GM21528 (cell line): ENCODE results near the gene SSNA1.
A peak's percentile ranks its signal among the peaks of the same experiment; 100 is the strongest.

ENCODE experiments used
- ATAC-seq: cut with Tn5 transposase; IDR thresholded peaks from one replicate; pipeline ENCODE4 v1.9.1; 2021; ENCODE audit warnings: mild to moderate bottlenecking, moderate library complexity; ENCODE audit not compliant: unreplicated experiment, low FRiP score

The SSNA1 gene

GRCh38 chr9:137195525-137196220 is 7.2 kb downstream of the SSNA1 start:
- ATAC-seq, result no peak

GRCh38 chr9:137198051-137198901 is 9.8 kb downstream of the SSNA1 start:
- no peak for ATAC-seq

GRCh38 chr9:137198902-137199283 is 10.4 kb downstream of the SSNA1 start:
- ATAC-seq, result no peak

GRCh38 chr9:137199411-137200121 is 11.1 kb downstream of the SSNA1 start:
- no peak for ATAC-seq

GRCh38 chr9:137200311-137201204 is 12.1 kb downstream of the SSNA1 start, which contains the start of gene TPRN:
Gene TPRN, minus strand, starts transcription at chr9:137200741. Its CDS starts 30 bp downstream, at chr9:137200711.
- ATAC-seq, result peak; percentile 77

- no peak for ATAC-seq
Observed at GRCh38 chr9:137201205-137201868, 12.9 kb downstream of the SSNA1 start.

GRCh38 chr9:137202966-137203365 is 14.5 kb downstream of the SSNA1 start:
- ATAC-seq, result no peak

GRCh38 chr9:137204731-137205125 is 16.3 kb downstream of the SSNA1 start:
- no peak for ATAC-seq

- peak; percentile 49 for ATAC-seq
Observed at GRCh38 chr9:137205126-137206069, 16.9 kb downstream of the SSNA1 start, which contains the start of the genes NDOR1 and TMEM203. Gene NDOR1, plus strand, starts transcription at chr9:137205700. Its CDS starts 78 bp downstream, at chr9:137205778. Gene TMEM203, minus strand, starts transcription at chr9:137205648. Its CDS starts 234 bp downstream, at chr9:137205414.

- no peak for ATAC-seq
Observed at GRCh38 chr9:137206602-137207001, 18.1 kb downstream of the SSNA1 start.

- ATAC-seq, result no peak
Observed at GRCh38 chr9:137211532-137211931, 23.1 kb downstream of the SSNA1 start.

GRCh38 chr9:137212520-137212919 is 24.0 kb downstream of the SSNA1 start:
- no peak for ATAC-seq

- ATAC-seq, result no peak
Observed at GRCh38 chr9:137213160-137214060, 24.9 kb downstream of the SSNA1 start.

- ATAC-seq, result no peak
Observed at GRCh38 chr9:137214620-137215019, 26.1 kb downstream of the SSNA1 start.

GRCh38 chr9:137215196-137215986 is 26.9 kb downstream of the SSNA1 start:
- ATAC-seq, result no peak

GRCh38 chr9:137216188-137216965 is 27.9 kb downstream of the SSNA1 start:
- ATAC-seq, result no peak
